Natural killer cell (primary cell): ENCODE measurements around the gene MYPOP. TPM values are rescaled to one million over a fixed set of nuclear protein-coding genes. Genes with fewer than 3 reads are reported as not detected.

ENCODE experiments used
- ATAC-seq, 3 donors: fragments of 150-1000 bp in 2 of 3; fragments of 200-7000 bp in 1 of 3; cut with Tn5 transposase; 1 replicate in 1 of 3; 2 replicates in 2 of 3; pipeline ENCODE4 v1.10.0; 2021; ENCODE audit warnings: mild to moderate bottlenecking in 2 of 3, moderate library complexity in 2 of 3
- DNase-seq, 2 donors: peaks; one replicate each; pipeline versions ENCODE4 v3.0.0 to v3.0.0-alpha.2; 2013 to 2021; ENCODE audit warnings: mixed read lengths in 1 of 2
- H3K27ac ChIP-seq: one replicate; pipeline ENCODE4 v1.5.1; 2013; ENCODE audit warnings: mild to moderate bottlenecking, low read length
- H3K27me3 ChIP-seq: one replicate; pipeline ENCODE4 v1.6.1; 2013; ENCODE audit warnings: low read length; ENCODE audit not compliant: control insufficient read depth, insufficient read depth
- H3K36me3 ChIP-seq: one replicate; pipeline ENCODE4 v1.6.1; 2013; ENCODE audit warnings: low read length; ENCODE audit not compliant: control insufficient read depth, insufficient read depth
- H3K4me1 ChIP-seq: one replicate; pipeline ENCODE4 v1.6.1; 2013; ENCODE audit warnings: low read length; ENCODE audit not compliant: control insufficient read depth, insufficient read depth
- H3K4me3 ChIP-seq: one replicate; pipeline ENCODE4 v1.5.1; 2013; ENCODE audit warnings: low read length
- H3K9me3 ChIP-seq: one replicate; pipeline ENCODE4 v1.6.1; 2013; ENCODE audit warnings: low read length; ENCODE audit not compliant: control insufficient read depth, insufficient read depth
- H3K27ac Mint-ChIP-seq, 2 donors: one replicate each; pipeline ENCODE4 v1.8.0; 2022; ENCODE audit warnings: mild to moderate bottlenecking in 2 of 2, mixed read lengths in 2 of 2, moderate library complexity in 1 of 2
- H3K27me3 Mint-ChIP-seq, 2 donors: one replicate each; pipeline ENCODE4 v1.8.0; 2022; ENCODE audit warnings: low read depth in 2 of 2, mixed read lengths in 2 of 2
- H3K36me3 Mint-ChIP-seq: one replicate; pipeline ENCODE4 v1.8.0; 2022; ENCODE audit warnings: mixed read lengths
- H3K4me1 Mint-ChIP-seq, 2 donors: one replicate each; pipeline ENCODE4 v1.8.0; 2022; ENCODE audit warnings: mixed read lengths in 2 of 2
- H3K4me3 Mint-ChIP-seq: one replicate; pipeline ENCODE4 v1.8.0; 2022; ENCODE audit warnings: mild to moderate bottlenecking, moderate library complexity, mixed read lengths
- H3K9me3 Mint-ChIP-seq, 2 donors: one replicate each; pipeline ENCODE4 v1.8.0; 2022; ENCODE audit warnings: mixed read lengths in 2 of 2
- CTCF ChIP-seq: fragments of 200-600 bp; IDR thresholded peaks from one replicate; pipeline ENCODE4 v1.8.0; 2022; ENCODE audit warnings: antibody characterized with exemption
- WGBS: methylation state at CpG from one replicate; pipeline ENCODE4 v1.1.7; 2013; ENCODE audit warnings: missing lambda C conversion rate; ENCODE audit not compliant: insufficient coverage; 5-methylcytosine and 5-hydroxymethylcytosine counted together
- intact Hi-C: fragments of 100-400 bp; cut with micrococcal nuclease; formaldehyde crosslinking; loops from one replicate; pipeline ENCODE4 v1.14.2; 2022
- total RNA-seq, 4 donors: library from RNA; stranded (reverse); fragments of 120-200 nt in 1 of 4; gene quantifications; one replicate each; pipeline versions ENCODE4 v1.2.3 to v1.2.4, GENCODE V29; 2013 to 2022

The MYPOP gene
- total RNA-seq, 3 donors from 2014 or later (not counting 1 experiment from before 2014, with no cell fraction given): 7.0 to 8.4 (median 7.2) TPM

- WGBS: 5% methylated on average over 31 of the region's 33 CpGs
Observed at GRCh38 chr19:45927565-45928261, 25.3 kb upstream of the MYPOP start.

GRCh38 chr19:45924891-45925447, 22.6 kb upstream of the MYPOP start:
- intact Hi-C loops: no loop called here
- no peak overlapping the region for H3K4me3 Mint-ChIP-seq

More at GRCh38 chr19:45927565-45928261, 25.3 kb upstream of the MYPOP start:
- H3K27ac ChIP-seq: no peak overlapping the region
- Mint-ChIP-seq H3K36me3 (no peaks in the 10 kb centered on the region), H3K4me1 (peaks cover 13 to 15% of the 10 kb centered on the region in 2 donors), H3K9me3 (no peaks in the 10 kb centered on the region), H3K27me3 (peaks cover 11 to 13% of the 10 kb centered on the region in 2 donors), H3K27ac (peak overlapping the region in 1 of 2 donors; percentile 49), H3K4me3 (peak overlapping the region; percentile 29)
- no peaks in the 10 kb centered on the region for H3K27me3 ChIP-seq
- peak; percentile 75 to 95 for DNase-seq
- no peaks in the 10 kb centered on the region for H3K36me3 ChIP-seq
- intact Hi-C loops: no loop called here
- H3K4me3 ChIP-seq: no peak overlapping the region
- ATAC-seq: peak; percentile 83 to 98 (median 98)
- H3K4me1 ChIP-seq: peaks cover 8% of the 10 kb centered on the region
- TF ChIP-seq CTCF: no peak
- no peaks in the 10 kb centered on the region for H3K9me3 ChIP-seq

GRCh38 chr19:45922281-45922680, 19.9 kb upstream of the MYPOP start:
- Mint-ChIP-seq H3K27me3 (peaks cover 7 to 13% of the 10 kb centered on the region in 2 donors), H3K4me3 (no peak overlapping the region), H3K9me3 (no peaks in the 10 kb centered on the region), H3K36me3 (no peaks in the 10 kb centered on the region), H3K4me1 (peaks cover 5 to 11% of the 10 kb centered on the region in 2 donors), H3K27ac (no peak overlapping the region)
- Histone ChIP-seq H3K9me3 (no peaks in the 10 kb centered on the region), H3K27ac (no peak overlapping the region), H3K4me3 (no peak overlapping the region), H3K4me1 (no peaks in the 10 kb centered on the region), H3K36me3 (no peaks in the 10 kb centered on the region), H3K27me3 (no peaks in the 10 kb centered on the region)
- DNase-seq (no peak), ATAC-seq (peak in 2 of 3 donors; percentile 34 to 65)
- 71% methylated on average over 9 of the region's 9 CpGs for WGBS
- no peak for TF ChIP-seq CTCF
- intact Hi-C loops: no loop called here

More at GRCh38 chr19:45924891-45925447, 22.6 kb upstream of the MYPOP start:
- Histone ChIP-seq H3K36me3 (no peaks in the 10 kb centered on the region), H3K4me3 (no peak overlapping the region), H3K27ac (no peak overlapping the region), H3K9me3 (no peaks in the 10 kb centered on the region), H3K4me1 (peaks cover 8% of the 10 kb centered on the region), H3K27me3 (no peaks in the 10 kb centered on the region)
- ATAC-seq (no peak), DNase-seq (no peak)
- TF ChIP-seq CTCF: no peak
- Mint-ChIP-seq H3K4me1 (peaks cover 13 to 21% of the 10 kb centered on the region in 2 donors), H3K27ac (no peak overlapping the region), H3K9me3 (no peaks in the 10 kb centered on the region), H3K36me3 (no peaks in the 10 kb centered on the region), H3K27me3 (peaks cover 6 to 14% of the 10 kb centered on the region in 2 donors)
- 75% methylated on average over 4 of the region's 6 CpGs for WGBS
